B cell (primary cell): ENCODE data around the gene CDH2. TPM values are rescaled to one million over a fixed set of nuclear protein-coding genes. Genes with fewer than 3 reads are reported as not detected.

Source experiments
- ATAC-seq: fragments of 200-7000 bp; cut with Tn5 transposase; one replicate; pipeline ENCODE4 v1.10.0; 2021; ENCODE audit warnings: low read depth, mild to moderate bottlenecking, moderate number of reproducible peaks, moderate library complexity
- CTCF ChIA-PET: fragments of 350-600 bp; sonication (Branson Sonifier 250); formaldehyde crosslinking; loops from one replicate; lab custom pipeline; 2021; ENCODE audit warnings: antibody characterized with exemption, inconsistent platforms; lab: Charles Lee
- POLR2A ChIA-PET: fragments of 350-600 bp; sonication (Branson Sonifier 250); formaldehyde crosslinking; loops from one replicate; lab custom pipeline; 2021; ENCODE audit warnings: antibody characterized with exemption; lab: Charles Lee
- DNase-seq: peaks from one replicate; pipeline ENCODE4 v3.0.0; 2013
- H2AFZ ChIP-seq: 2 replicates; pipeline ENCODE4 v1.6.1; 2012; ENCODE audit warnings: mild to moderate bottlenecking, low read depth, low read length; ENCODE audit not compliant: insufficient read depth, poor library complexity, severe bottlenecking
- H3K27ac ChIP-seq, 2 donors: 1 replicate in 1 of 2; 2 replicates in 1 of 2; pipeline ENCODE4 v1.5.1; 2012 to 2013; ENCODE audit warnings: low read length in 2 of 2, mild to moderate bottlenecking in 2 of 2, moderate library complexity in 1 of 2
- H3K27me3 ChIP-seq, 4 experiments: fragments of 200-600 bp in 1 of 4; sonication (generic) in 1 of 4; replicated peaks in 1 of 4; 1 replicate in 2 of 4; 2 replicates in 2 of 4; pipeline versions ENCODE4 v1.6.1 to v1.7.0; 2013 to 2016; ENCODE audit warnings: low read length in 3 of 4, mild to moderate bottlenecking in 2 of 4, mixed read lengths in 1 of 4, moderate library complexity in 1 of 4; ENCODE audit not compliant: insufficient read depth in 4 of 4, control insufficient read depth in 3 of 4; ENCODE audit errors: control extremely low read depth in 1 of 4
- H3K36me3 ChIP-seq, 2 experiments: replicated peaks in 1 of 2; 1 replicate in 1 of 2; 2 replicates in 1 of 2; pipeline versions ENCODE4 v1.6.1 to v1.7.1; 2013; ENCODE audit warnings: low read length in 1 of 2; ENCODE audit not compliant: insufficient read depth in 2 of 2, control insufficient read depth in 1 of 2; ENCODE audit errors: control extremely low read depth in 1 of 2, extremely low read depth in 1 of 2
- H3K4me1 ChIP-seq, 2 donors: fragments of 200-600 bp in 1 of 2; sonication (generic) in 1 of 2; 1 replicate in 1 of 2; 2 replicates in 1 of 2; pipeline versions ENCODE4 v1.5.1 to v1.6.1; 2013 to 2017; ENCODE audit warnings: low read length in 2 of 2; ENCODE audit not compliant: control insufficient read depth in 2 of 2, insufficient read depth in 2 of 2
- H3K4me2 ChIP-seq: replicated peaks from 2 replicates; pipeline ENCODE3; 2012; ENCODE audit warnings: mild to moderate bottlenecking, low read depth, low read length; ENCODE audit not compliant: poor library complexity, severe bottlenecking
- H3K4me3 ChIP-seq, 5 experiments: fragments of 200-600 bp in 1 of 5; sonication (generic) in 1 of 5; 1 replicate in 3 of 5; 2 replicates in 2 of 5; pipeline versions ENCODE4 v1.5.1 to v1.7.0; 2011 to 2016; ENCODE audit warnings: low read length in 4 of 5, mild to moderate bottlenecking in 4 of 5, low read depth in 2 of 5, control low read depth in 1 of 5, moderate library complexity in 1 of 5; ENCODE audit not compliant: insufficient read depth in 1 of 5; ENCODE audit errors: control extremely low read depth in 1 of 5, extremely low read depth in 1 of 5
- H3K79me2 ChIP-seq: fragments of 200-600 bp; sonication (generic); one replicate; pipeline ENCODE4 v1.6.0; 2016; ENCODE audit warnings: low read length; ENCODE audit not compliant: control insufficient read depth, insufficient read depth
- H3K9ac ChIP-seq: fragments of 200-600 bp; sonication (generic); 2 replicates; pipeline ENCODE4 v1.6.1; 2017; ENCODE audit warnings: mild to moderate bottlenecking, low read length, moderate library complexity
- H3K9me3 ChIP-seq, 3 donors: one replicate each; pipeline versions ENCODE4 v1.6.1 to v1.7.1; 2013; ENCODE audit warnings: low read length in 2 of 3; ENCODE audit not compliant: control insufficient read depth in 2 of 3, insufficient read depth in 1 of 3; ENCODE audit errors: control extremely low read depth in 1 of 3
- H4K20me1 ChIP-seq: 2 replicates; pipeline ENCODE4 v1.6.0; 2012; ENCODE audit warnings: mild to moderate bottlenecking, low read length; ENCODE audit not compliant: insufficient read depth, control insufficient read depth, poor library complexity, severe bottlenecking
- H3K27ac Mint-ChIP-seq: one replicate; pipeline ENCODE4 v1.8.0; 2021; ENCODE audit warnings: mixed read lengths
- H3K27me3 Mint-ChIP-seq: one replicate; pipeline ENCODE4 v1.8.0; 2021; ENCODE audit warnings: mixed read lengths
- H3K4me1 Mint-ChIP-seq: one replicate; pipeline ENCODE4 v1.8.0; 2021; ENCODE audit warnings: mixed read lengths
- H3K4me3 Mint-ChIP-seq: one replicate; pipeline ENCODE4 v1.8.0; 2021; ENCODE audit warnings: mixed read lengths
- H3K9me3 Mint-ChIP-seq: one replicate; pipeline ENCODE4 v1.8.0; 2022; ENCODE audit warnings: mixed read lengths; ENCODE audit not compliant: insufficient read depth
- EZH2 ChIP-seq: IDR thresholded peaks from 2 replicates; pipeline ENCODE4 v1.6.1; 2012; ENCODE audit warnings: borderline replicate concordance, low read depth, mild to moderate bottlenecking, moderate library complexity, low read length; ENCODE audit not compliant: insufficient read depth, poor library complexity, severe bottlenecking
- WGBS: methylation state at CpG from one replicate; pipeline ENCODE4 v1.1.5; 2013; ENCODE audit warnings: missing lambda C conversion rate; ENCODE audit not compliant: insufficient coverage; 5-methylcytosine and 5-hydroxymethylcytosine counted together
- intact Hi-C: fragments of 100-400 bp; cut with micrococcal nuclease; formaldehyde crosslinking; loops from one replicate; pipeline ENCODE4 v1.10.0; 2022
- polyA plus RNA-seq: library from polyadenylated mRNA; depleted of rRNA; stranded (reverse); fragments of >200 nt; gene quantifications from 2 replicates; pipeline ENCODE4 v1.2.3, GENCODE V29; 2012
- total RNA-seq, 2 donors: library from RNA; stranded (reverse); fragments of 120-200 nt in 1 of 2; gene quantifications; 1 replicate in 1 of 2; 2 replicates in 1 of 2; pipeline versions ENCODE4 v1.2.3 to v1.2.4, GENCODE V29; 2013 to 2022
- TF ChIP-seq, protein P1 (sequence below): fragments of 200-600 bp; IDR thresholded peaks from one replicate; pipeline ENCODE4 v1.8.0; 2022; ENCODE audit warnings: antibody characterized with exemption, mild to moderate bottlenecking

The CDH2 gene
- total and polyA plus RNA-seq, 2 donors (not counting 1 experiment from before 2014, with no cell fraction given), result not detected

DNA sequence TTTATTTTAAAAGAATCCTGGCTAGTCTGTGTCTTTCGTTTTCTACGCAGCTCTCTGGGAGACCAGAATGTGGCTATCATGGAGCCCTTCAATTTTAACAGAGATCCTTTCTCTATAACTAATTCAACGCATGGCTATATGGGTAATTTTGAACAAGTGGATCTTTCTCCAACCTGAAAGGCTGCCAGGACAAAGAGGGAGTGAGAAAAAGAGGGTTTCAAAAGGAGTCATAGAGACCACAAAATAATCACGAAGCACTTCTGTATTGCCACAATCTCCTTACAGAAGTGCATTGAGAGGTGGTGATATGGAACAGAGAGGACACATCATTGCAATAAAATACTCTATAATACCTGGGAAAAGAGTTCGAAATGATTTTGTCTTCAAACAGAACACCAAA, 21.7 kb upstream of the CDH2 start:
- H3K9ac ChIP-seq, result no peak overlapping the region
- peaks cover 0 to 8% (median 0%) of the 10 kb centered on the region in 3 donors for H3K9me3 ChIP-seq
- intact Hi-C loops, result no loop called here
- H4K20me1 ChIP-seq, result no peaks in the 10 kb centered on the region
- H3K4me3 ChIP-seq, result no peak overlapping the region
- H3K27me3 ChIP-seq, result no peaks in the 10 kb centered on the region
- ChIA-PET POLR2A (no interaction called here), CTCF (no interaction called here)
- no peak overlapping the region for H3K4me2 ChIP-seq
- Mint-ChIP-seq H3K27me3 (no peaks in the 10 kb centered on the region), H3K27ac (no peak overlapping the region), H3K4me1 (no peaks in the 10 kb centered on the region), H3K4me3 (no peak overlapping the region), H3K9me3 (no peaks in the 10 kb centered on the region)
- H3K4me1 ChIP-seq, result no peaks in the 10 kb centered on the region
- H3K27ac ChIP-seq, result no peak overlapping the region
- H2AFZ ChIP-seq, result no peak overlapping the region
- TF ChIP-seq, protein P1, sequence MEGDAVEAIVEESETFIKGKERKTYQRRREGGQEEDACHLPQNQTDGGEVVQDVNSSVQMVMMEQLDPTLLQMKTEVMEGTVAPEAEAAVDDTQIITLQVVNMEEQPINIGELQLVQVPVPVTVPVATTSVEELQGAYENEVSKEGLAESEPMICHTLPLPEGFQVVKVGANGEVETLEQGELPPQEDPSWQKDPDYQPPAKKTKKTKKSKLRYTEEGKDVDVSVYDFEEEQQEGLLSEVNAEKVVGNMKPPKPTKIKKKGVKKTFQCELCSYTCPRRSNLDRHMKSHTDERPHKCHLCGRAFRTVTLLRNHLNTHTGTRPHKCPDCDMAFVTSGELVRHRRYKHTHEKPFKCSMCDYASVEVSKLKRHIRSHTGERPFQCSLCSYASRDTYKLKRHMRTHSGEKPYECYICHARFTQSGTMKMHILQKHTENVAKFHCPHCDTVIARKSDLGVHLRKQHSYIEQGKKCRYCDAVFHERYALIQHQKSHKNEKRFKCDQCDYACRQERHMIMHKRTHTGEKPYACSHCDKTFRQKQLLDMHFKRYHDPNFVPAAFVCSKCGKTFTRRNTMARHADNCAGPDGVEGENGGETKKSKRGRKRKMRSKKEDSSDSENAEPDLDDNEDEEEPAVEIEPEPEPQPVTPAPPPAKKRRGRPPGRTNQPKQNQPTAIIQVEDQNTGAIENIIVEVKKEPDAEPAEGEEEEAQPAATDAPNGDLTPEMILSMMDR, result no peak
- no peak for TF ChIP-seq EZH2
- WGBS, result no CpG with 5 or more reads among the region's 5 CpGs
- DNase-seq, result no peak
- ATAC-seq, result no peak
- H3K36me3 ChIP-seq, result no peaks in the 10 kb centered on the region
- H3K79me2 ChIP-seq, result no peaks in the 10 kb centered on the region

DNA sequence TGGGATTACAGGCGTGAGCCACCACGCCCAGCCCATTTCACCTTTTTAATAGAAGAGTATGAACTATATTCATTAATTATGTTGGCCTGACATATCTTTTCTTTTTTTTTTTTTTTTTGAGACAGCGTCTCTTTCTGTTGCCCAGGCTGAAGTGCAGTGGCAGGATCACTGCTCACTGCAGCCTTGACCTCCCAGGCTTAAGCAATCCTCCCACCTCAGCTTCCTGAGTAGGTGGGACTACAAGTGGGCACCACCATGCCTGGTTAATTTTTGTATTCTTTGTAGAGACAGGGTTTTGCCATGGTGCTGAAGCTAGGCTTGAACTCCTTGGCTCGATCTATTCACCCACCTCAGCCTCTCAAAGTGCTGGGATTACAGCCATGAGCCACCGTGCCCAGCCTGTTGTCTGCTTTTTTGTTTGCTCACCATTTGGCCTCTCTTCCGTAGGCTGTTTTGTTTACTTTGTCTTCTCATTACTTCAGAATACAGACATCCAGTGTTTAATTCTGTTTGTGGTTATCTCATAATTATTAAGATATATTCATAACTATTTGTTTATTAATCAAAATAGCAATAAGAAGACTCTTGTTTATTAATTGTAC, 16.3 kb upstream of the CDH2 start:
- ChIA-PET POLR2A (no interaction called here), CTCF (no interaction called here)
- Mint-ChIP-seq H3K4me1 (no peaks in the 10 kb centered on the region), H3K9me3 (no peaks in the 10 kb centered on the region), H3K4me3 (no peak overlapping the region), H3K27ac (no peak overlapping the region), H3K27me3 (no peaks in the 10 kb centered on the region)
- no peak overlapping the region for H3K9ac ChIP-seq
- no peaks in the 10 kb centered on the region for H4K20me1 ChIP-seq
- H3K27ac ChIP-seq, result no peak overlapping the region
- H3K4me3 ChIP-seq, result no peak overlapping the region
- WGBS, result no CpG with 5 or more reads among the region's 6 CpGs
- intact Hi-C loops, result no loop called here
- ATAC-seq (no peak), DNase-seq (no peak)
- H3K4me1 ChIP-seq, result no peaks in the 10 kb centered on the region
- H3K9me3 ChIP-seq, result no peaks in the 10 kb centered on the region
- TF ChIP-seq, protein P1, result no peak
- no peak for TF ChIP-seq EZH2
- H2AFZ ChIP-seq, result no peak overlapping the region
- H3K27me3 ChIP-seq, result no peaks in the 10 kb centered on the region
- no peak overlapping the region for H3K4me2 ChIP-seq
- no peaks in the 10 kb centered on the region for H3K79me2 ChIP-seq
- H3K36me3 ChIP-seq, result no peaks in the 10 kb centered on the region
